Panc1 (cell line): ENCODE data around the gene ARGFX. TPM values are rescaled to one million over a fixed set of nuclear protein-coding genes. Genes with fewer than 3 reads are reported as not detected.

ENCODE experiments used
- ATAC-seq: fragments of 200-7000 bp; cut with Tn5 transposase; 2 replicates; pipeline ENCODE4 v1.9.1; 2020; ENCODE audit warnings: mild to moderate bottlenecking, moderate library complexity
- BruUV-seq: library from RNA; stranded (reverse); fragments of 400-500 nt; replicated peaks from 2 replicates; lab custom pipeline; 2021; lab: Mats Ljungman, UMichigan
- CTCF ChIA-PET: fragments of 300-600 bp; sonication (Branson Sonifier 250); formaldehyde crosslinking; loops from one replicate; lab custom pipeline; 2022; ENCODE audit warnings: antibody characterized with exemption; lab: Charles Lee
- POLR2A ChIA-PET: fragments of 300-600 bp; sonication (Branson Sonifier 250); formaldehyde crosslinking; loops from one replicate; lab custom pipeline; 2022; ENCODE audit warnings: antibody characterized with exemption; lab: Charles Lee
- DNase-seq: peaks from one replicate; pipeline ENCODE4 v3.0.0-alpha.2; 2010; ENCODE audit warnings: low read depth, low spot score
- H3K27ac ChIP-seq: 2 replicates; pipeline ENCODE4 v1.5.1; 2011; ENCODE audit warnings: mild to moderate bottlenecking, low read length, inconsistent platforms
- H3K27me3 ChIP-seq: fragments of 200-500 bp; sonication (Bioruptor generic); 2 replicates; pipeline ENCODE4 v1.6.0; 2014; ENCODE audit warnings: low read length, inconsistent platforms; ENCODE audit not compliant: control insufficient read depth, insufficient read depth
- H3K36me3 ChIP-seq: fragments of 200-500 bp; sonication (Bioruptor generic); 2 replicates; pipeline ENCODE4 v1.5.1; 2014; ENCODE audit warnings: inconsistent platforms, mild to moderate bottlenecking, low read length, moderate library complexity; ENCODE audit not compliant: control insufficient read depth, insufficient read depth
- H3K4me1 ChIP-seq: 2 replicates; pipeline ENCODE4 v1.5.1; 2011; ENCODE audit warnings: inconsistent platforms, mild to moderate bottlenecking, low read length, moderate library complexity; ENCODE audit not compliant: control insufficient read depth, insufficient read depth
- H3K4me3 ChIP-seq, 2 experiments: 2 replicates each; pipeline ENCODE4 v1.5.1; 2011 to 2012; ENCODE audit warnings: low read depth in 2 of 2, low read length in 2 of 2, mild to moderate bottlenecking in 2 of 2, inconsistent platforms in 1 of 2, moderate library complexity in 1 of 2
- H3K9me3 ChIP-seq: fragments of 200-500 bp; sonication (Bioruptor generic); 2 replicates; pipeline ENCODE4 v1.5.1; 2014; ENCODE audit warnings: low read depth, mild to moderate bottlenecking, inconsistent platforms, low read length, moderate library complexity; ENCODE audit not compliant: control insufficient read depth, insufficient read depth
- POLR2AphosphoS5 ChIP-seq: IDR thresholded peaks from 2 replicates; pipeline ENCODE4 v1.6.1; 2012; ENCODE audit warnings: mild to moderate bottlenecking, low read depth, low read length, moderate library complexity
- REST ChIP-seq, 2 experiments: IDR thresholded peaks; 2 replicates each; pipeline ENCODE4 v1.6.1; 2011 to 2012; ENCODE audit warnings: low read depth in 2 of 2, control low read depth in 1 of 2, low read length in 1 of 2, mild to moderate bottlenecking in 1 of 2, moderate library complexity in 1 of 2; ENCODE audit not compliant: insufficient read depth in 1 of 2
- SIN3A ChIP-seq: IDR thresholded peaks from 2 replicates; pipeline ENCODE4 v1.6.1; 2012; ENCODE audit warnings: low read depth, mild to moderate bottlenecking, low read length, moderate library complexity, borderline replicate concordance; ENCODE audit not compliant: insufficient read depth
- TCF7L2 ChIP-seq: IDR thresholded peaks from 2 replicates; pipeline ENCODE4 v1.6.1; 2011; ENCODE audit warnings: mild to moderate bottlenecking, low read depth, low read length, inconsistent platforms
- in situ Hi-C: cut with HindIII; loops from 2 replicates; pipeline ENCODE4 v1.10.0; 2016; ENCODE audit warnings: low sequenced_read_pairs, low pct_unique_long_range_greater_than_20kb
- intact Hi-C: fragments of 100-400 bp; cut with micrococcal nuclease; formaldehyde crosslinking; loops from one replicate; pipeline ENCODE4 v1.10.0; 2022; ENCODE audit not compliant: unreplicated experiment
- total RNA-seq: library from RNA; stranded (reverse); gene quantifications from one replicate; pipeline ENCODE4 v1.2.1, GENCODE V29; 2021; ENCODE audit not compliant: unreplicated experiment
- TF ChIP-seq, protein P1 (sequence below): fragments of 450-650 bp; IDR thresholded peaks from 2 replicates; pipeline ENCODE4 v1.5.1; 2017; ENCODE audit warnings: mild to moderate bottlenecking

The ARGFX gene
- total RNA-seq, 1 experiment from 2014 or later, result not detected

GRCh38 chr3:121594850-121595249 lies 27.1 kb downstream of the ARGFX start:
- in situ Hi-C loops, result no loop called here
- no TSS peak for BruUV-seq
- no peak overlapping the region for H3K4me3 ChIP-seq

DNA sequence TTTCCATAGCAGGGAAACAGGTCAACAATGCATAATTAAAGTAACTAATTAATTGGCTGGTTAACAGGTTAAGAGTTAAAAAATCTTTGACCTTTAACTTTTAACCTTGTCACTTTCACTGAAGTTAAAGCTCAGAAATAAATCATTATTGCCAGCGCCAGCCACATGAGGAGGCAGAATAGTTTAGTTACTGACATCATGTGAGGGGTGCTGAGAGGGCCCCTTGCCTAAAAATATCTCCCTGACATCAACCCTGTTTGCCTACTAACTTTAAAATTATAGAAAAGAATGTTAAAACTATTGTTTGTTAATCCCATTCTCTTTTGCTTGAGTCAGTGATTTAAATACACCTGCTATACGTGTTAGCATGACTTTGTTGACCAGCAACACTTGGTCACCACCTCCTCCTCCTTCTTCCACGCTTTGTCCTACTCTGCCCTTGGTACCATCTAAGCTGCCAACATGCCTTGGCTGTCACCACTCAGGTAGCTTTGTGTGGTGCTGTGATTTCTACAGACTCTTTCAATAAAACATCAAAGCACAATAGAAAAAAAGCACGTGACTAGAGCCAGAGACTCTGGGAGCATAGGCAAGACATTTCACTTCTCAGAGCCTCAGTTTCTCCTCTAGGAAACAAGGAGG lies 28.1 kb downstream of the ARGFX start:
- H3K9me3 ChIP-seq, result no peaks in the 10 kb centered on the region
- in situ Hi-C loops, result no loop called here
- DNase-seq (no peak), ATAC-seq (no peak)
- intact Hi-C loops, result no loop called here
- no peaks in the 10 kb centered on the region for H3K4me1 ChIP-seq
- H3K27me3 ChIP-seq, result peaks cover 6% of the 10 kb centered on the region
- H3K4me3 ChIP-seq, result no peak overlapping the region
- CTCF ChIA-PET, result no interaction called here
- BruUV-seq, result no TSS peak
- H3K27ac ChIP-seq, result no peak overlapping the region
- H3K36me3 ChIP-seq, result no peaks in the 10 kb centered on the region
- POLR2A ChIA-PET, result no interaction called here
- TF ChIP-seq POLR2AphosphoS5 (no peak), TCF7L2 (no peak), REST (IDR thresholded peaks at IDR 0.05; ENCODE audit: insufficient read depth in 1 of 2, low read depth in 2 of 2, low read length in 1 of 2) (no peak), SIN3A (no peak)
- TF ChIP-seq, protein P1, sequence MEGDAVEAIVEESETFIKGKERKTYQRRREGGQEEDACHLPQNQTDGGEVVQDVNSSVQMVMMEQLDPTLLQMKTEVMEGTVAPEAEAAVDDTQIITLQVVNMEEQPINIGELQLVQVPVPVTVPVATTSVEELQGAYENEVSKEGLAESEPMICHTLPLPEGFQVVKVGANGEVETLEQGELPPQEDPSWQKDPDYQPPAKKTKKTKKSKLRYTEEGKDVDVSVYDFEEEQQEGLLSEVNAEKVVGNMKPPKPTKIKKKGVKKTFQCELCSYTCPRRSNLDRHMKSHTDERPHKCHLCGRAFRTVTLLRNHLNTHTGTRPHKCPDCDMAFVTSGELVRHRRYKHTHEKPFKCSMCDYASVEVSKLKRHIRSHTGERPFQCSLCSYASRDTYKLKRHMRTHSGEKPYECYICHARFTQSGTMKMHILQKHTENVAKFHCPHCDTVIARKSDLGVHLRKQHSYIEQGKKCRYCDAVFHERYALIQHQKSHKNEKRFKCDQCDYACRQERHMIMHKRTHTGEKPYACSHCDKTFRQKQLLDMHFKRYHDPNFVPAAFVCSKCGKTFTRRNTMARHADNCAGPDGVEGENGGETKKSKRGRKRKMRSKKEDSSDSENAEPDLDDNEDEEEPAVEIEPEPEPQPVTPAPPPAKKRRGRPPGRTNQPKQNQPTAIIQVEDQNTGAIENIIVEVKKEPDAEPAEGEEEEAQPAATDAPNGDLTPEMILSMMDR, result no peak

More at GRCh38 chr3:121594850-121595249, 27.1 kb downstream of the ARGFX start:
- Histone ChIP-seq H3K36me3 (no peaks in the 10 kb centered on the region), H3K4me1 (no peaks in the 10 kb centered on the region), H3K27me3 (peaks cover 12% of the 10 kb centered on the region), H3K9me3 (no peaks in the 10 kb centered on the region), H3K27ac (no peak overlapping the region)
- TF ChIP-seq TCF7L2, result no peak
- TF ChIP-seq SIN3A, result no peak
- no peak for TF ChIP-seq REST (IDR thresholded peaks at IDR 0.05; ENCODE audit: insufficient read depth in 1 of 2, low read depth in 2 of 2, low read length in 1 of 2)
- TF ChIP-seq, protein P1, result no peak
- no peak for TF ChIP-seq POLR2AphosphoS5
- intact Hi-C loops, result no loop called here
- ATAC-seq (no peak), DNase-seq (no peak)
- CTCF ChIA-PET, result no interaction called here
- POLR2A ChIA-PET, result no interaction called here
